HuH-7.5 (cell line): ENCODE results near the gene ZNF550.
"Not testable (repeated sequence)": the region's sequence is repeated elsewhere in the genome, so short reads cannot be mapped to it uniquely, and the experiment has no call there.

Source experiments
- DNase-seq: peaks from one replicate; pipeline ENCODE4 v3.0.0; 2011; ENCODE audit warnings: low spot score

Gene ZNF550

DNA sequence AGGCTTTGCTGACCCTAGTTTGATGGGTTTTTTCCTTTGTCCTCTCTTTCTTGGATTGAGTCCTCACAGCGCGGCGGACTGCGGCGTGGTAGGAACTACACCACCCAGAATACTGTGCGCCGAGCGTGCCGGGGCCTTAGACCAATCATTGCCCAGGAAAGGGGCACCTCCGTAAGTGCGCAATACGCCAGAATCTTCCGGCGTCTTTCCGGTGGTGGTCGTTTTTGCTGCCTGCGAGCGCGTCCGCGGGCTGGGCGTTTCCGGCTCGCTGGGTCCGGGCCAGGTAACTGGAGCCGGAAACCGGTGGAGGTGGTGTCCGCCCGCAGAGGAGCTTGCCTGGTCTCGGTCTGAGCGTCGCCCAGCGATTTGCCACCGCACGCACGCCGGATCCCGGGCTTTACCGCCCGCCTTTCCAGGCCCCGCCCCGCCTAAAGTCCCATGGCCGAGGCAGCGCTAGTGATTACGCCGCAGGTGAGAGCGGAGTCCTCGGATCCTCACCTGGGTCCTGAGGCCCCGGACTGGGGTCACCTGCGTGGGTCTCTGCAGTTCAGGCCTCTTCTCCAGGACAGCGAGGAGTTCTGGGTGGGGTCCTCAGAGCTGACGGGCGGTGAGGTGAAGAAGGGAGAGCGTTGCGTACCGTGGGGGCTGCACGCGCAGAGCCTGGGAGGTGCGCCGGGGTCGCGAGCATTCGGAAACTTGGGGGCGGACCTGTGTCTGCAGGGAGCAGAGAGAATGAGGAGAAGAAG is 32.4 kb downstream of the ZNF550 start, which contains the start of gene ZNF549:
TSS of gene ZNF549 (plus strand) at position 221 of the 746 bp plus-strand sequence. CDS start at position 439, 218 bp downstream.
- no peak for DNase-seq

DNA sequence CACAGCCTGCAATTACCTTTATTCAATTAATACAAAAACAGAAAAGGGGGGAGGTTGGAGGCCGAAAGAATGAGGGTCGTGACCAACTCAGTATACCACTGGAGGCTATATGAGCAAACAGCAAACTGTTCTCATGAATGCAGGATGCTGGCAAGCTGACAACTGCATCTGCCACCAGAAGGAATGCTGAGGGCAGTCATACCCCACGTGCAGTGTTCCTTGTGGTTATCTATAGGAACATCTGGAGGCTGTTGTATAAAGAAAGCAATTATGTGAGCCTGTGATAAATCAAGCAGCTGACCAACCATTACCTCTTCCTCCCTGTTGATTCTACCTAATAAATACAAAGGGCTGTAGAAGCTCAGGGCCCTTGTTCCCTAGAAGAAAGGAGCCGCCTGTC is 41.6 kb downstream of the ZNF550 start:
- not testable (repeated sequence) for DNase-seq

GRCh38 chr19:57515255-57515654 is 44.4 kb downstream of the ZNF550 start:
- DNase-seq, result no peak

- no peak for DNase-seq
These were observed 46.8 kb downstream of the ZNF550 start for GRCh38 chr19:57512845-57513244.

GRCh38 chr19:57511484-57511883 is 48.2 kb downstream of the ZNF550 start:
- DNase-seq, result no peak

GRCh38 chr19:57506163-57506562 is 53.5 kb downstream of the ZNF550 start:
- DNase-seq, result no peak

DNA sequence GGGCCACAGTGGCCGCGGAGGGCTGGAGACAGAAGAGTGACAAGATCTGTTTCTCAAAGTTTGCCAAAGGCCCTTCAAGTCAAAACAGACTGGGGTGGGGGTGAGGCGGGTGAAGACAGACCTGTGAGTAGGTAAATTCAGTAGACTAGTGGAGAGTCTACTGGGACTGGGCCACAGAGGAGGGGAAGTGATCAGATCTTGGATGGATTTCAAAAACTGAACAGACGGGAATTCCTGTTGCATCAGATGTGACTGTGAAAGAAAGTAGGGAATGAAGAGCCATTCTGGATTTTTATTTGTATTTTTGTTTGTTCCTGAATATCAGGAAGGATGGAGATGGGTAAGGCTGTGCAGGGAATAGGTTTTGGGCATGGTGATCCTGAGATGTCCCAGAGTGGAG is 59.3 kb downstream of the ZNF550 start:
- not testable (repeated sequence) for DNase-seq

DNA sequence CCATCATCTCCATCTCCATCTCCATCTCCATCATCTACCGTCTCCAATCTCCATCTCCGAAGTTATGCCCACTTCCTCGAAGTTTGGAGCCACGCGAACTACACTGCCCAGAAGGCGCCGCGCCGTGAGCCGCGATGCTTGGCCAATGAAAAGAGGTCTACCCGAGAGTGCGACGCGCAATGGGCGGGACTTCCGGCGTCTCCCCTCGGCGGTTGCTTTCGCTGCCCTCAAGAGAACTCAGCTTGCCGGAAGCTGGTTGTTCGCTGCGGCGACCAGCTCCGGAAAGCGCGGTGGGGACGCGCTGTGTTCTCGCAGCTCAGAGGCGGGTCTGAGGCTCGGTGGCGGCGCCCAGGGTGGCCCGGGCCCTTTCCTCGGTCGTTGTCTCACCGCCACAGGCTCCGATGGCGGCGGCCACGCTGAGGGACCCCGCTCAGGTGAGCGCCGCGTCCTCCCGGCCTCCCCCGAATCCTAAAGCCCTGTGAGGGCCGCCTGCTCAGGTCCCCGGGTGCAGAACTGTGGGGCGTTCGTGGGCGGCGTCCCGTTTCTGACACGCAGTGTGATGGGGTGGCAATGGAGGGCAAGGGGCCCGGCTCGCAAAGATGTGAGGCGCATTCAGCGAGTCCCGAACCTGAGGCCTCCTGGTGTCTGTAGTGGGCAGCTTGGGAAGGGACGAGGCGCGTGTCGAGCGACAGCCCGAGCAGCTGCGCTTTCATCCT is 59.8 kb downstream of the ZNF550 start, which contains the start of gene ZNF773:
TSS of gene ZNF773 (plus strand) at position 259 of the 716 bp plus-strand sequence. CDS start at position 402, 143 bp downstream.
- DNase-seq, result peak; percentile 89

- DNase-seq, result not testable (repeated sequence)
These were observed 60.4 kb downstream of the ZNF550 start for GRCh38 chr19:57499332-57499679.

- DNase-seq, result not testable (repeated sequence)
These were observed 71.4 kb downstream of the ZNF550 start for GRCh38 chr19:57488299-57488644.

DNA sequence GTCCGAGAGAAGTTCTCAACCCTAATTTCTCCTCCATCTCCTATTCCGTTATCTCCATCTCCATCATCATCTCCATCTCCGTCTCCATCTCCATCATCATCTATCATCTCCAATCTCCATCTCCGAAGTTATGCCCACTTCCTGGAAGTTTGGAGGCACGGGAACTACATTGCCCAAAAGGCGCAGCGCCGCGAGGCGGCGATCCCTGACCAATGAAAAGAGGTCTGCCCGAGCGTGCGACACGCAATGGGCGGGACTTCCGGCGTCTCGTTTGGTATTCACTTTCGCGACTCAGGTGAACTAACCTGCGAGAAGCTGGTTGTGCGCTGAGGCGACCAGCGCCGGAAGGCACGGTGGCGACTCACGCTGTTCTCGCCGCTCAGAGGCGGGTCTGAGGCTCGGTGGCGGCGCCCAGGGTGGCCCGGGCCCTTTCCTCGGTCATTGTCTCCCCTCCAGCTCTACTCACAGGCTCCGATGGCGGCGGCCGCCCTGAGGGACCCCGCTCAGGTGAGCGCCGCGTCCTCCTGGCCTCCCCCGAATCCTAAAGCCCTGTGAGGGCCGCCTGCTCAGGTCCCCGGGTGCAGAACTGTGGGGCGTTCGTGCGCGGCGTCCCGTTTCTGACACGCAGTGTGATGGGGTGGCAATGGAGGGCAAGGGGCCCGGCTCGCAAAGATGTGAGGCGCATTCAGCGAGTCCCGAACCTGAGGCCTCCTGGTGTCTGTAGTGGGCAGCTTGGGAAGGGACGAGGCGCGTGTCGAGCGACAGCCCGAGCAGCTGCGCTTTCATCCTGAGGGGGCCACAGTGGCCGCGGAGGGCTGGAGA is 72.0 kb downstream of the ZNF550 start, which contains the start of gene ZNF419:
TSS of gene ZNF419 (plus strand) at position 274 of the 822 bp plus-strand sequence. CDS start at position 475, 201 bp downstream.
- DNase-seq, result peak; percentile 95
